ENCODE measurements around the gene DBX2.
"Not testable (repeated sequence)": the region's sequence is repeated elsewhere in the genome, so short reads cannot be mapped to it uniquely, and the experiment has no call there.

DBX2 gene

DNA sequence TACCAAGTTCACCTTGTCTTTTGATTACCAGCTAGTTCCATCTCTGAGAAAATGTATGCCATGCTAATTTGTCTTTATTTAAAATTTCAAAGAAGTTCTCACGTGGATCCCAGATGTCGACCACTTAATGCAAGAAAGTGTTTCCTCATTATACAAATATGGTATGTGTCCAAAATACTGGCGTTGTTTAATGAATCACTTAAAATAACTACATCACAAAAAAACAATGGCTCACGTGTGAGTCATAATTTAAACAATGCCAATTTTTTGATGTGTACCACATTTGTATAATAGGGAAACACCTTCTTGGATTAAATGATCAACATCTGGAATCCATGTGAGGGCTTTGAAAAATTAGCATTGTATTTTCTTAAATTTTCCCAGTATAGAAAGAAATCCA is 40.8 kb downstream of the DBX2 start:
- no peak for DNase-seq (ENCODE audit: low read depth)

GRCh38 chr12:45008211-45008610 is 42.7 kb downstream of the DBX2 start:
- DNase-seq (ENCODE audit: low read depth): no peak

DNA sequence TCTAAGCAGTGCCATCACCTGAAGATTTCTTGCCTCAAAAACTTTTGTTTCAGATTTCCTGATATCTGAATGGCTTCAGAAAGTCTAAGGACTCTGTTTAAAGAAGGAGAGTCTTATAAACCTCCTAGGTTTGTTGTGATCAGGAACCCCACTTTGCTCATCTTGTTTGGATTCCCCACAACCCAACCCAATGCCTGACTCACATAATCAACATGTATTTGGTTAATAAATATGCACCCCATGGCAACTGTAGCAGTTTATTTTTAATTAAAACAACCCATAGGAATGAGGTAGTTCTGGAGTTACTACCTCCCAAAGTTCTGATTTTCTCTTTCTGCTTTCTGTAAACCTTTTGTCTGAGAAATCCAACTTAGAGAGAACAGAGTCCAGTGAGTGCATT is 51.5 kb downstream of the DBX2 start:
- DNase-seq (ENCODE audit: low read depth): no peak

GRCh38 chr12:44993161-44993560 is 57.7 kb downstream of the DBX2 start:
- no peak for DNase-seq (ENCODE audit: low read depth)

DNA sequence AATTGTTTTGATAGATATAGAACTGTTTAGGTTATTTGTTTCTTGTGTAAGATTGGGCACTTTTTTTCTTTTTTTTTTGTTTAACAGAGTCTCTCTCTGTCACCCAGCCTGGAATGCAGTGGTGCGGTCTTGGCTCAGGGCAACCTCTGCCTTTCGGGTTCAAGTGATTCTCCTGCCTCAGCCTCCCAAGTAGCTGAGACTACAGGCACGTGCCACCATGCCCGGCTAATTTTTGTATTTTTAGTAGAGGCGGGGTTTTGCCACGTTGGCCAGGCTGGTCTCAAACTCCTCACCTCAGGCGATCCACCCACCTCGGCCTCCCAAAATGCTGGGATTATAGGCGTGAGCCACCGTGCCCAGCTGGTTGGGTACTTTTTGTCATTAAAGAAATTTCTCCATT is 66.0 kb downstream of the DBX2 start:
- not testable (repeated sequence) for DNase-seq (ENCODE audit: low read depth)

DNA sequence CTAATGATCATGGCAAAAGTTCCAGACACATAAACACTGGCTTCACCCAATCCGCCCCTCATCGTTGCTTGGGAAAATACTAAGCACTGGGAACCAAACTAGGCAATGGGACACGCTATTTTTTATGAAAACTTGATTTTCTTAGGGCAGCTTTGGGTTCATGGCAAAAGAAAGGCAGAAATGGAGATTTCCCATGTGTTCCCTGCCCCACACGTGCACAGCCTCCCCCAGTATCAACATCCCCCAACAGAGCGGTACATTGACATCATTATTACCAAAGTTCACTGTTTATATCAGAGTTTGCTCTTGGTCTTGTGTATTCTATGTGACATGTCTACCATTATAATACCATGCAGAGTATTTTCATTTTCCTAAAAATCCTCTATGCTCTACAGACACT is 71.0 kb downstream of the DBX2 start:
- DNase-seq (ENCODE audit: low read depth): no peak

- no peak for DNase-seq (ENCODE audit: low read depth)
Observed at GRCh38 chr12:44976246-44976645, 74.7 kb downstream of the DBX2 start.

GRCh38 chr12:44972746-44973421 is 78.0 kb downstream of the DBX2 start:
- no peak for DNase-seq (ENCODE audit: low read depth)

GRCh38 chr12:44968965-44969364 is 81.9 kb downstream of the DBX2 start:
- no peak for DNase-seq (ENCODE audit: low read depth)
